BLaER1 treated with 17β-estradiol and CSF1 and Interleukin-3, amounts not matched to agents 10 nM and 100 nM (cell line): Measurements from ENCODE around the gene NFAM1.

ENCODE experiments used
- H3K27ac ChIP-seq, 11 experiments: shearing (Covaris generic); formaldehyde crosslinking; 2 replicates each; pipeline ENCODE4 v1.8.1; 2022
- H3K27me3 ChIP-seq, 11 experiments: shearing (Covaris generic); formaldehyde crosslinking; 2 replicates each; pipeline ENCODE4 v1.8.1; 2022
- H3K36me3 ChIP-seq, 11 experiments: shearing (Covaris generic); formaldehyde crosslinking; 2 replicates each; pipeline ENCODE4 v1.8.1; 2022
- H3K4me1 ChIP-seq, 10 experiments: shearing (Covaris generic); formaldehyde crosslinking; 2 replicates each; pipeline ENCODE4 v1.8.1; 2022
- H3K4me2 ChIP-seq, 11 experiments: shearing (Covaris generic); formaldehyde crosslinking; 2 replicates each; pipeline ENCODE4 v1.8.1; 2022
- H3K4me3 ChIP-seq, 10 experiments: shearing (Covaris generic); formaldehyde crosslinking; 2 replicates each; pipeline ENCODE4 v1.8.1; 2022
- H3K9ac ChIP-seq, 11 experiments: shearing (Covaris generic); formaldehyde crosslinking; 2 replicates each; pipeline ENCODE4 v1.8.1; 2022
- H3K9me3 ChIP-seq, 11 experiments: shearing (Covaris generic); formaldehyde crosslinking; replicated peaks in 1 of 11; 2 replicates each; pipeline ENCODE4 v1.8.1; 2022
- H4K20me1 ChIP-seq, 11 experiments: shearing (Covaris generic); formaldehyde crosslinking; 2 replicates each; pipeline ENCODE4 v1.8.1; 2022
- Cebpa-rat ChIP-seq, 11 experiments: shearing (Covaris generic); IDR thresholded peaks; 2 replicates each; pipeline ENCODE4 v1.8.1; 2022

The NFAM1 gene

DNA sequence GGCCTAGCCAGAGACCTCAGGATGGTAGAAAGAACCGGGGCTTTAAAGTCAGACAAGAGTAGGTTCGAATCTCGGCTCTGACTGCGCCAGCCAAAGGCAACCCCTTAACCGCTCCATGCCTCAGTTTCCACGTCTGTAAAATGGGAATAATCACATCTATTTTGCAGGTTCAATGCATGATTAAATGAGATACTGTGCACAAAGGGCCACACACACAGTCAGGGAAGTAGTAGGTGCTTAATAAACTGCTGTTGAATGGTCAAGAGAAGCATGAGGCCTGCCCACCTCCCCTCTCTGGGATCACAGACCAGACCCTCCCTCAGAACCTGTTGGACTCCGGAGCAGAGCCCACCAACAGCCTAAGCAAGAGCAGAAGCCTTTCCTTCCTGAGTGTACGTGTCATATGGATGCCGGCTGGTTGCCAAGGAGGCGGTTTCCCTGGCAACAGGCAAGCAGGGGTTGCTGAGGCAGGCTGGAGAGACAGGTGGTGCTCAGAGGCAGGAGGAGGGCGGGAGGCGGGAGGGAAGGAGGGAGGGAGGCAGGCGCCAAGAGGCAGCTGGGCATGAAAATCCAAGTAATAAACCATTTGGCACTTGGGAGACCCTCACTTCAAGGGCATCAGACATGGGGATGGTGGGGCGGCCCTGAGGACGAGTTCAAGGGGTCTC, 43.9 kb downstream of the NFAM1 start:
- Histone ChIP-seq H3K9me3 (no peaks in the 10 kb centered on the region), H3K4me2 (peak overlapping the region in 1 of 11 experiments; percentile 19; a peak in 2 of 22 replicates)

DNA sequence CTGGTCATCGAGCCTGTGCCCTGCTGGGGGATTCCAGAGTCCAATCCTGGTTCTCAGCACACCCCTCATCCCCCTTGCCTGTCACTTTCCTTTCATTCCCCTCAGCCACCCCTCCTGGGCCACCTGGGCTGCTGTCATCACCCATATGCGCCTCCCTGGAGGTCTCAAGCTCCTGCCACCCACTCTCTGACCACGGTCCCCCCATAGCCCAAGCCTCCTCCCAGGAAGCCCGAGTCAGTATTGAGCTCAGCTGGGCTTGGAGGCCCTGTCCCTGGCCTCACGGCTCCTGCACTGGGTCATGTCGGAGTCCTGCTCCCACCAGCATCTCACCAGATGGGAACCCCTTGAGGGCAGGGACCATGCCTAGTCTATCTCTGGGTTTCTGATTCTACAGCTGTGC, 44.6 kb downstream of the NFAM1 start:
- no peaks in the 10 kb centered on the region for H3K9me3 ChIP-seq
- no peak overlapping the region; a peak in 1 of 22 replicates for H3K4me2 ChIP-seq
- peaks cover 0 to 39% (median 0%) of the 10 kb centered on the region in 11 experiments; a peak in 6 of 22 replicates for H4K20me1 ChIP-seq
- peaks cover 0 to 16% (median 0%) of the 10 kb centered on the region in 11 experiments; a peak in 3 of 22 replicates for H3K36me3 ChIP-seq
- no peak overlapping the region for H3K27ac ChIP-seq
- H3K27me3 ChIP-seq: peaks cover 0 to 12% (median 0%) of the 10 kb centered on the region in 11 experiments; a peak in 2 of 22 replicates
- peaks cover 8 to 44% (median 35%) of the 10 kb centered on the region in 10 experiments for H3K4me1 ChIP-seq
- no peak overlapping the region for H3K4me3 ChIP-seq
- H3K9ac ChIP-seq: no peak overlapping the region
- TF ChIP-seq Cebpa-rat (IDR thresholded peaks at IDR 0.05): no peak

More for the DNA sequence above, 43.9 kb downstream of the NFAM1 start:
- TF ChIP-seq Cebpa-rat (IDR thresholded peaks at IDR 0.05): no peak
- Histone ChIP-seq H3K4me1 (peaks cover 8 to 38% (median 31%) of the 10 kb centered on the region in 10 experiments), H4K20me1 (peaks cover 0 to 33% (median 0%) of the 10 kb centered on the region in 11 experiments; a peak in 5 of 22 replicates), H3K9ac (no peak overlapping the region), H3K27me3 (peaks cover 0 to 12% (median 0%) of the 10 kb centered on the region in 11 experiments; a peak in 2 of 22 replicates), H3K36me3 (peaks cover 0 to 16% (median 0%) of the 10 kb centered on the region in 11 experiments; a peak in 3 of 22 replicates), H3K4me3 (no peak overlapping the region), H3K27ac (no peak overlapping the region)

DNA sequence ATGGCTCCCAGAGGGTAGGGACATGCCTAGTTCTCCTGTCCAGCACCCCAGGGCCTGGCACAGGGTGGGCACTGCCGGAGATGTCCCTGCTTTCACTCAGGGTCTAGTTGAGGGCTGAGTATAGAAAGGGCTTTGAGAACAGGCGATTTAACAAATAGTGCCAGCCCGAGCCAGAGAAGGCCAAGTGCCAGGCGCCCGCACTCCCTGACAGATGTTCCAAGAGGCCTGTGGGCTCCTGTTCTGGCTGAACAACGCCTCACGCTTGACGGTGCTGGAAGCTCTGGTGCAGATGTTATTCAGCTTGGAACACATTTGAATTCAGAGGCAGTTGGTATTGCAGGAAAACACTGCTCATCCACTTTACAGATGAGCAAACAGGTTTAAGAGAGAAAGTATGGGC, 46.5 kb downstream of the NFAM1 start:
- Histone ChIP-seq H3K36me3 (peaks cover 0 to 16% (median 0%) of the 10 kb centered on the region in 11 experiments; a peak in 3 of 22 replicates), H3K9me3 (no peaks in the 10 kb centered on the region), H3K27me3 (0 out of 22 replicates have a peak, but pooled peaks cover 0 to 4% (median 0%) of the 10 kb centered on the region in 11 experiments), H3K9ac (no peak overlapping the region), H3K27ac (no peak overlapping the region), H3K4me1 (peaks cover 8 to 44% (median 35%) of the 10 kb centered on the region in 10 experiments), H3K4me2 (no peak overlapping the region), H3K4me3 (no peak overlapping the region), H4K20me1 (peaks cover 0 to 45% (median 0%) of the 10 kb centered on the region in 11 experiments; a peak in 6 of 22 replicates)
- TF ChIP-seq Cebpa-rat (IDR thresholded peaks at IDR 0.05): no peak

DNA sequence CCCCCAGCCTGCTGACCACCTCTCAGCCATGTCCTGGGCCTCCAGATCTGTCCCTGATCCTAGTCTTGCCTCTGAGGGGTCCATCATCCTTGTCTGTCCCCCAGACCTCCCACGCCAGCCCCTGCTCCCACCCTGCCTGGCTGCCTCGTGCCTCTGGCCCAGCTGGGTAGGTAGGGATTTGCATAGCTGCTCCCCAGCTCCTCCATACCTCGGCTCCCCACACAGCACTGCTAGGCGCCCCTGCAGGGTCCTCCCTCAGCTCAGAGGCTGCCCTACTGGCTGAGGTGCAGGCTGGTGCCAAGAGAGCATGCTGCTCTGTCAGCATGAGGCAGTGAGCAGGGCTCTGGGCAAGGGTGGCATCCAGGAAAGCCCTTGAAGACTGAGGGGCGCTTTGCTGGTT, 47.7 kb downstream of the NFAM1 start:
- peak overlapping the region; percentile 6 to 83 (median 64); a peak in 19 of 22 replicates for H3K4me2 ChIP-seq
- H3K27ac ChIP-seq: 0 out of 22 replicates have a peak overlapping the region, but pooled peaks of 1 of the 11 experiments have one; percentile 9
- peaks cover 0 to 53% (median 0%) of the 10 kb centered on the region in 11 experiments; a peak in 6 of 22 replicates for H4K20me1 ChIP-seq
- no peak overlapping the region for H3K9ac ChIP-seq
- H3K4me3 ChIP-seq: no peak overlapping the region
- peaks cover 8 to 39% (median 29%) of the 10 kb centered on the region in 10 experiments for H3K4me1 ChIP-seq
- no peaks in the 10 kb centered on the region for H3K9me3 ChIP-seq
- no peaks in the 10 kb centered on the region for H3K27me3 ChIP-seq
- no peak for TF ChIP-seq Cebpa-rat (IDR thresholded peaks at IDR 0.05)
- H3K36me3 ChIP-seq: peaks cover 0 to 16% (median 0%) of the 10 kb centered on the region in 11 experiments; a peak in 3 of 22 replicates

DNA sequence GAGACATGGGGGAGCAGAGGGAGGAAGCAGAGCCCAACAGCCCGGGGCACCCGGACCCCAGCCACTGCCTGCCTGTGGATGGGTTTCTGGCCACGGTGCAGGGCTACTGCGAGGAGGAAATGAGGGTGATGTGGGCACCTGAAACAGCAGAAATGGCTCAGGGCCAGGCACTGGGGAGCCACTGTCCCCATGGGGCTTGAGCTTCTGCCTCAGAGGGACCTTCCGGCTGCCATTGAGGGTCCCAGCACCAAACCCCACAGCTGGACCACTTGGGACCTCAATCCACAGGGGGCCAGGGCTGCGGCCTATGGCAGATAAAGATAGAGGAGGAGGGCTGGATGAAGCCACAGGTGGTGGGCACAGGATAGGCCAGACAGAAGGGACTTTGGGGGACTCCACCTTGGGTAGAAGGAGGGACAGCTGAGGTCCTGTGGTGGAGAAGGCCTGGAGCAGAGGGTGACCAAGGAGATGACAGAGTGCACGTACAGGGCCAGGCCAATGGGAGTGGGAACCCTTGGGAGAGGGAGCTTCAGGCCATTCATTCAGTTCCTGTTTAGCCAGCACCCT, 48.3 kb downstream of the NFAM1 start:
- 0 out of 22 replicates have a peak overlapping the region, but pooled peaks of 1 of the 11 experiments have one; percentile 9 for H3K27ac ChIP-seq
- H3K9ac ChIP-seq: 0 out of 22 replicates have a peak overlapping the region, but pooled peaks of 1 of the 11 experiments have one; percentile 18
- H3K9me3 ChIP-seq: no peaks in the 10 kb centered on the region
- H3K36me3 ChIP-seq: peaks cover 0 to 16% (median 0%) of the 10 kb centered on the region in 11 experiments; a peak in 3 of 22 replicates
- no peak for TF ChIP-seq Cebpa-rat (IDR thresholded peaks at IDR 0.05)
- peaks cover 8 to 36% (median 27%) of the 10 kb centered on the region in 10 experiments for H3K4me1 ChIP-seq
- H4K20me1 ChIP-seq: peaks cover 0 to 49% (median 0%) of the 10 kb centered on the region in 11 experiments; a peak in 6 of 22 replicates
- H3K4me3 ChIP-seq: no peak overlapping the region
- H3K27me3 ChIP-seq: no peaks in the 10 kb centered on the region
- peak overlapping the region; percentile 6 to 83 (median 64); a peak in 20 of 22 replicates for H3K4me2 ChIP-seq

DNA sequence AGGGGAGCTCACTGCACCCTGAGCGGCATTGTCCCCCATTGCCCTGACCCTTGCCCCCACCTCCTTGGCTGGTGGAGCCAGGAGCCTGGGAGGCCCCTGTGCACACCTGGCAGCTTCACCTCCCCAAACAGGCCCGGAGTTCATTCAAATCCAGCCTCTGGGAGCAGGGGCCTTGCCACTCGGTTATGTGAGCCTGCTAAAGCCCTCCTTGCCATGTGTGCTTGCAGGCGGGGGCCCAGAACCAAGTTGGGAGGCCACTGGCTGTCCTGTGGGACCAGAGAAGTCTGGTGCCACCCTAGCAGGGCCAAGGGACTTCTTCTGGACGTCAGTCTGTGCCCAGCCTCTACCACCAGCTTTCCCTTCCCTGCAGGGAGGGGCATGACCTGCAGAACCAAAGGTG, 48.9 kb downstream of the NFAM1 start:
- Histone ChIP-seq H3K9me3 (no peaks in the 10 kb centered on the region), H4K20me1 (peaks cover 0 to 46% (median 0%) of the 10 kb centered on the region in 11 experiments; a peak in 6 of 22 replicates), H3K27ac (no peak overlapping the region), H3K4me3 (no peak overlapping the region), H3K4me2 (peak overlapping the region in 9 of 11 experiments; percentile 25 to 83 (median 69); a peak in 15 of 22 replicates), H3K36me3 (peaks cover 0 to 16% (median 0%) of the 10 kb centered on the region in 11 experiments; a peak in 3 of 22 replicates), H3K9ac (no peak overlapping the region), H3K4me1 (peaks cover 8 to 31% (median 26%) of the 10 kb centered on the region in 10 experiments), H3K27me3 (no peaks in the 10 kb centered on the region)
- TF ChIP-seq Cebpa-rat (IDR thresholded peaks at IDR 0.05): no peak

DNA sequence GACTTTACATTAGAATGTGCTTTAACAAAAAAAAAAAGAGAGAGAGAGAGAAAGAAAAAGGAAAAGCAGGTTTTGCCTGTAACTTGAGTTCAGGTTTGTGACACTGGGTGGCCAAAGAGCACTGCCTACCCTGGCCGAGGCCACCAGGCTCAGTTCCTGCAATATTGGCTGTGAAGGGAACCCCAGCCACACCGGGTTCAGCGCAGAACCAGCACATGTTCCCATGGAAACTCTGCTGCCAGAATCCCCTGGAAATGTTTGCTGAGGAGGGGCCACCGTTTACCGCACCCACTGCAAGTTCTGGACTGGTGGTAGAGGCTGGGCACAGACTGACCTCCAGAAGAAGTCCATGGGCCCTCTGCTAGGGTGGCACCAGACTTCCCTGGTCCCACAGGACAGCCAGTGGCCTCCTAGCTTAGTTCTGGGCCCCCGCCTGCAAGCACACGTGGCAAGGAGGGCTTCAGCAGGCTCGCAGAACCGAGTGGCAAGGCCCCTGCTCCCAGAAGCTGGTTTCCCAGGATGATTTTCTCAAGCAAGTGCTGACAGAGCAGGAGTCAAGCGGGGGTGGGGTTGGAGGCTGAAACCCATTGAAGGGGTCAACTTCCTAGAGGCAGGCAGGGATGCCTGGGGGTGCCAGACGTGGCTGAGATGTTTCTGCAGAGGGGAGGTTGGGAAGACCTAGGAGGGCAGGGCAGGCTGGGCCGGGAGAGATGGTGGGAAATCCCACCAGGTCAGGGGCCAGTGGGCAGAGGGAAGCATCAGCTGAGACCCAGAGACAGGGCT, 51.2 kb downstream of the NFAM1 start:
- Histone ChIP-seq H3K4me3 (no peak overlapping the region), H3K9ac (no peak overlapping the region), H3K27ac (no peak overlapping the region), H3K27me3 (no peaks in the 10 kb centered on the region), H3K9me3 (no peaks in the 10 kb centered on the region), H3K4me1 (peaks cover 20 to 40% (median 32%) of the 10 kb centered on the region in 10 experiments), H3K36me3 (peaks cover 0 to 16% (median 0%) of the 10 kb centered on the region in 11 experiments; a peak in 3 of 22 replicates), H3K4me2 (no peak overlapping the region), H4K20me1 (peaks cover 0 to 35% (median 0%) of the 10 kb centered on the region in 11 experiments; a peak in 6 of 22 replicates)
- no peak for TF ChIP-seq Cebpa-rat (IDR thresholded peaks at IDR 0.05)

DNA sequence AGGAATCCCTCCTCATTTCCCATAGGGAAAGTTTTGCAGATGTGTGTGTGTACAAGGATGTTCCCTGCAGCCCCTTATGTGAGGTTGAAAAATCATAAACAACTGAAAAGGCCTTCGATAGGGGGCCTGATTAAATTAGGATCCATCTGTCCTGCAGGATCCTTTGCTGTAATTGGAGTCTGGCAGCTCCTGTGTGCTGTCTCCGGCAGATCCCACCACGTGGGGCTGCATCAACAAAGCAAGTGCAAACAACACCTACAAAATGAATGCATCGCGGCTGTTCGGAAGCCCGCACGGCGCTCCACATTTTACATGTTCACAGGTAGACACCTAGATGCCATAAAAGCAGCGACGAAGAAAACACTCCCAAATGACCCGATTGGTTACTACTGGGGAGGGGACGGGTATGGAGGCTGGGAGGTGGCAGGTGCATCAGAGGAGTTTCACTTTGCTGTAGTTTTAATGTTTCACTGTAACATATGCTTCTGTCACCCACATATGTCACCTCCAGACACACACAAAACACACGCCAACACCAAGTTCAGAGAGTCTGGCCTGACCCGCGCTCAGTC, 52.2 kb downstream of the NFAM1 start:
- Histone ChIP-seq H3K9me3 (no peaks in the 10 kb centered on the region), H3K4me1 (peaks cover 29 to 45% (median 40%) of the 10 kb centered on the region in 10 experiments), H4K20me1 (peaks cover 0 to 35% (median 0%) of the 10 kb centered on the region in 11 experiments; a peak in 6 of 22 replicates), H3K27ac (no peak overlapping the region), H3K4me2 (no peak overlapping the region), H3K4me3 (no peak overlapping the region), H3K36me3 (peaks cover 0 to 16% (median 0%) of the 10 kb centered on the region in 11 experiments; a peak in 3 of 22 replicates), H3K9ac (no peak overlapping the region), H3K27me3 (no peaks in the 10 kb centered on the region)
- TF ChIP-seq Cebpa-rat (IDR thresholded peaks at IDR 0.05): no peak
